GM21515 (cell line): ENCODE results near the gene ST8SIA5.

ENCODE experiments used
- ATAC-seq: cut with Tn5 transposase; IDR thresholded peaks from one replicate; pipeline ENCODE4 v1.9.1; 2021; ENCODE audit not compliant: unreplicated experiment

The ST8SIA5 gene

GRCh38 chr18:46712406-46712805 lies 44.4 kb downstream of the ST8SIA5 start:
- ATAC-seq: no peak

- no peak for ATAC-seq
These were observed 45.4 kb downstream of the ST8SIA5 start for GRCh38 chr18:46711444-46711863.

- ATAC-seq: no peak
These were observed 49.9 kb downstream of the ST8SIA5 start for GRCh38 chr18:46706968-46707367.

GRCh38 chr18:46705521-46705920 lies 51.3 kb downstream of the ST8SIA5 start:
- no peak for ATAC-seq

- no peak for ATAC-seq
These were observed 52.0 kb downstream of the ST8SIA5 start for GRCh38 chr18:46704816-46705215.

DNA sequence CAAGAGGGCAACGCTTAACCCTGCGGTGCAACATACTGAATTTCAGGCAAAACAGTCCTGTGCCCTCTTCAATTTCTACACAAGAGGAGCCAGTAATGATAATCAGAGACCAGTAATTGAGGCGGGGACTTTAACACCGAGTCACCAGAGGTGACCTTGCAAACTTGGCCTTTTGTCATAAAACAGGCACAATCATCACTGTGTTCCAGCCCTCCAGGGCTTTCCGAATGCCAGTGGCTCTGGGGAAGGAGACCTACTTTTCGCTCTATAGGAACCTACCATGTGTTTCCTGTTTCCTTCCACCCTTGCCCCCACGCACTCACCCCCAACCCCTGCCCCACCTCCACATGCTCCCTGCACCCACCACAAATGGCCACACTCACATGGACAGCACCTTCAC lies 52.7 kb downstream of the ST8SIA5 start:
- ATAC-seq: no peak

DNA sequence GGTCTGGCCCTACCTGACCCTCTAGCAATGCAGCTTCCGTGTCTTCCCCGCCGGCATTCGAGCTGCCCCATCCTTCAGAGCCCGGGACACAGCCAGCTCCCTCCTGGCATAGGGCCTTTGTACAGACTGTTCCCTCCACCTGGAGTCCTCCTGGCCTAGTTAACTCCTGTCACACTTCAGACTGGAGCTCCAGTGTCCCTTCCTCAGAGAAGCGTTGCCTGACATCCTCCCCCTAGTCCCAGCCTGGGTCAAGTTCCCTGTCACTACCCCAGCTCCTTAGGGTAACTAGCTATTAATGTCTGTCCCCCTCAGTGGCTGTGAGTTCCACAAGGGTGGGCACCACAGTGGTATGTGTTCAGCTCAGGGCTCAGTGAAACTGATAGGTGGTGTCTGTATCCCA lies 54.4 kb downstream of the ST8SIA5 start:
- ATAC-seq: no peak

DNA sequence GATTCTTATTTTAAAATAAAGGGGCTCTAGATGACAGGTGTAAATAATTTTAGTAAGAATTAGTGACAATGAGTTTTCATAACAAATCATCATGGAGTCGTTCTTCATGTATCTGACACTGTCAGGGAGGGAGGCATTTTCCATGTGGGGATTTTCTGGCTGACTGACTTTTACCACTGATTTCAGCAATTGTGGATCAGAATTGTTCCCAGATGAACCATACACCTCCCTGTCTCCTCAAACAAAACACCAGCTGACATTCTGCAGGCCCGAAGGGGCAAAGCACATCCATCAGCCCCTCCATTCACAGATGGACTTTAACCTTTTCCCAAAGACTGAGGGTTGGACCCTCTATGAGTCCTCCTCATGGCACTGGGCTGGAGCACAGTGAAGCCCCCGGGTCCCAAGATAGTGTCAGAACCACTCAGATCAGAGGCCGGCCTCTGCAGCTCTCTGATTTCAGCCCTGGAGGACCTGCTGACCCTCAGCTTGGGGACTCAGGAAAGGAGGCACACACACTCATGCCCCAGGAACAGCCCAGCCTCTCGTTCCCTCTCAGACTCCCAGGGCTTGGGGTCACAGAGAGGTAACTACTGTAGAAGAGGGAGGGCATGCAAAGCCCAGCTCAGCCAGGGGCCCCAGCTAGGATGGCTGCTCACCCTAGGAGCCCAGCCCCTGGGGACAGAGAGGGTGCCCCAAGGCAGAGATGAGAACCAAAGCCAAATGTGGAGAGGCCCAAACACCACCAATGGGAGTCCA lies 56.6 kb downstream of the ST8SIA5 start:
- ATAC-seq: no peak

- no peak for ATAC-seq
These were observed 60.2 kb downstream of the ST8SIA5 start for GRCh38 chr18:46696702-46697101.

DNA sequence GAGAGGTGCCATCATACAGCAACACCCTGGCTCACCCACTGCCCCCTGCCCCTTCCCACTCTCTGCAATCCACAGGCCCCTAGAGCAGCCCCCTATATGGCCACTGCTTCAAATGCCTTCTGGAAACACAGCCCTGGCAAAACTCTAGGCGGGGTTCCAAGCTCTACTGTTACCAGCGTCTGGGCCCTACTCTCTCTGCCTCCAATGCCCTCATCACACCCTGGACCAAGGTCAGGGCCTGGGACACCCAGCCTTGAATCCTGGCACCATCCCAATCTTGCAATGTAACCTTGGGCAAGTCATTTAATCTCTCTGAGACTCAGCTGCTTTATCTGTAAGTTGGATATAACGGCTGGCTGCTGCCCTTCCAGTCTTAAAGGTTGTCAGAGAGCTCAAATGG lies 60.6 kb downstream of the ST8SIA5 start:
- ATAC-seq: no peak

DNA sequence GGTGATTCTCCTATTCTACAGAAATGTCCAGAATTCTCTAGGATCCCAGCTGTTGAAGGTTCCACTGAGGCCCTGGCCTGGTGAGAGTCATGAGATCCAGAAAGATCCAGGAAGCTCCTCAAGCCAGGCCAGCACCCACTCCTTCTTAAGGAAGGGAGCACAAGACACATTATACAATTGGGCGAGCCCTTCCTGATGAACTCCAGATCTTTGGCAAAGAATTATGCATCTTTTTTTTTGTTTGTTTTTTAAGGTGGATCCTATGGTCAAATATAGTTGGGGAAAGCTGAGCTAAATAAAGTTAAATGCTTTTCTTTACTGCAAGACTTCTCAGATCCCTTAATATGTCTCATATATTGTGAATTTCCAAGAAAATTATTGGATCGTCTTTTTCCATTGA lies 62.9 kb downstream of the ST8SIA5 start:
- no peak for ATAC-seq

GRCh38 chr18:46688853-46689525 lies 67.9 kb downstream of the ST8SIA5 start:
- no peak for ATAC-seq

GRCh38 chr18:46686186-46686585 lies 70.7 kb downstream of the ST8SIA5 start:
- no peak for ATAC-seq

DNA sequence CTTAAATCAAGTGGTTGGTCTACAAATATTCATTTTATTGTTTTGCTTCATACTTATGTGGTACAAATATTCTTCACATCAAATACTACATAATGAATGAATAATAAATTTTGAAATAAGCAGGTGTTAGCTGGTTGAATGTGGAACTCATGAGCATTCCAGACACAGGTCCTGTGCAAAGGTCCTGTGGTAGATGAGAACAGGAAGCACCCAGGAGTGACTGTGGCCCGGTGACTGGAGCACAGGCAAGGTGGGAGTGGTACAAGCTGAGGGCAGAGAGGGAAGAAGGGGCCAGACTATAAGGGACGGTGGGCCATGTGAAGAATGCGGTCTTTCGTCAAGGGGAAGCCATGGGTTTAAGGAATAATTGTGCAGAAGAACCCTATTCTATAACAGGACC lies 73.6 kb downstream of the ST8SIA5 start:
- ATAC-seq: no peak

DNA sequence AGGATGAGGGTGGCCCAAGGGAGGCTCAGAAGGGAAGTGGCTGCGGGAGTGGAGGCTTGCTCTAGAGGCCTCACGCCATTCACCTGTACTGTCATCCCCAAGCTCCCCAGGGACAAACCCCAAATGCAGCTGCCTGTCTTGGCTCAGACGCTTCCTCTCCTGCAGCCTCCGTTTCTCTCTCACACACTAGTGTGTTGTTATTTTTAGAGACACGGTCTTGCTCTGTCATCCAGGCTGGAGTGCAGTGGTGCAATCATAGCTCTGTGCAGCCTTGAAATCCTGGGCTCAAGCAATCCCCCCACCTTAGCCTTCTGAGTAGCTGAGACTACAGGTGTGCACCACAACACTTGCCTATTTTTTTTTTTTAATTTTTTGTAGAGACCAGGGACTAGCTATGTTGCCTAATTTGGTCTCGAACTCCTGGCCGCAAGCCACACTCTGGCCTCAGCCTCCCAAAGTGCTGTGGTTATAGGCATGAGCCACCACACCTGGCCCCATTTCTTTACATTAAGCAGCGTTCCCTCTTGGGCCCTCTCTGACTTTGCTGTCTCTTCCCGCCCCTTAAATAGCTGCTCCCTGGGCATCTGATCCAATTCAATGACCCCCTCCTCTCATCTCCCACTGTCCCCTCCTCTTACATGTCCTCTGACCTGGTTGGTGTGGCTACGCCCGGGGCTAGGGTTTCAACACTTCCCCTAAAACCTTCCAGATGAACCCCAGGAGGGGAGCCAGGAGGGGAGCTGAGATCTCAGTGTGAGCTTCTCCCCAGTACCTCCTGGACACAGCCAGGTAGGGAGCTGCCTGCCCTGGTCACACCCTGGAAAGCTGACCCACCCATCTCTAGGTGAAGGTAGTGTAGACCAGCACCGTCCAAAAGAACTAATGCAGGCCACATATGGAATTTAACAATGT lies 75.8 kb downstream of the ST8SIA5 start:
- ATAC-seq: no peak

DNA sequence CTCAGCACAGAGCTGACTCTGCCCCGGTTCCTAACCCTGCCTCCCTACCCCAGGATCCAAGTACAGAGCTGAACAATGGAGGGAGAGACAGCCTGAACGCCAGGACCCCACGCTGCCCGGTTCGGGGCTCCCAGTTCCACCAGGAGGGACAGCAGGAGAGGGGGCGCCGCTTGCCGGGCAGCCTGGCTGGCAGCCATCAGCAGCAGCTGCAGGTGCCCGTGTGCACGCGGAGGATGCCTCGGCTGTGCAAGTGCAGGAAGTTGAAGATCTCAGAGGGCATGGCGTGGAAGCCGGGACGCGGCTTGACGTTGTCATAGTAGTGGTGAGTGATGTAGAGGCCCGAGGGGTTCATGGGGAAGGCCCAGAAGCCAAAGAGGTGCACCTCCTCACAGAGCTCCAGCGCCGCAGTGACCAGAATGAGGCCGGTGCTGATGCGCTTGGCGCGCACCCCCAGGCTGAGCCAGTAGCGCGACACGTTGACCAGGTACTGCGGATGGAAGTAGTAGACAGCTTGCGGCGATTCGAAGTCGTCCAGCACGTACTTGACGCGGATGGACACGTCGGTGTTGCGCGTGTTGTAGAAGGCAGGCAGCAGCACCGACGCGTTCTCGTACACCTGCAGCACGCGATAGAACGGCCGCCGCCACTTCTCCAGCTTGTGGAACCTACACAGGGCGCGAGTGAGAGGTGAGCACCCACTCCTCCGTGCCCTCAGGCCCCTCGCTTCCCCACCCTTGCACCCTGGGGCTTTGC lies 76.8 kb downstream of the ST8SIA5 start:
- ATAC-seq: no peak

- ATAC-seq: no peak
These were observed 78.0 kb downstream of the ST8SIA5 start for GRCh38 chr18:46678785-46679399.

DNA sequence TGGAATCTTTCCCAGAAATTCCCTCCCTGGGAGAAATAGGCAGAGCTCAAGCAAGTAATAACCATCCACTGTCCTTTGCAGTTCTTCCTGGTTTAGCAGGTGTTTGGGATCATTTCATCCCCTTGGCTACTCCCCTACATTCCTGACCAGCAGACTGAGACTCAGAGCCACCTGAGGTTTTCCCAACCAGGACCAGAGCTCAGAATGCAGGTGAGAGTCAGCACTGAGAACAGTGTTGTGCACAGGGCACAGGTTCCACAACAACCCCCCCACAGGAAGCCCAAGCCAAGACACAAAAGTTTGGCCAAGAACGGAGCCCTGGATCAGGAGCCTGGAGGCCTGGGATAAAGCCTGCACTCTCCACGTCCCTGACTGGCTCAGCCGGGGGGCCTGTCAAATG lies 78.8 kb downstream of the ST8SIA5 start:
- no peak for ATAC-seq

DNA sequence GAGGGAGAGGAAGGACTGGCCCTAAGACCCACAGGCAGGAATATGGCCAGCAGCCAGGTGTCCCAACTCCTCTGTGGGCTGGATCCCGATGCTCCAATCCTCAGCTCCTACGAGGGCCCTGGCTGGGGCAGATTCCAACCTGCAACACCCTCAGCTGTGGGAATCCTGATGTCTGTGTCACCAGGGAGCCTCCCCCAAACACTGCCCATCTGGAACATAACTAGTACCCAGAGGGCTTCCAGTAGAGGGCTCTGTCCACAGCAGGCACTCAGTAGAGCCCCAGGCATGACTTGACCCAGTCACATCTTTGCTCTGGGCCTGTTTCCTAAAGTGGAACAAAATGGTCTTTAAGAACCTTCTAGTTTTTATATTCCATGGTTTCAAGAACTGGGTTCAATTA lies 79.2 kb downstream of the ST8SIA5 start:
- ATAC-seq: no peak

GRCh38 chr18:46676182-46676835 lies 80.5 kb downstream of the ST8SIA5 start:
- ATAC-seq: no peak
